GM19467 (cell line): Measurements from ENCODE around the gene NDUFV1.
A peak's percentile ranks its signal among the peaks of the same experiment; 100 is the strongest.
"Not testable (repeated sequence)": the region's sequence is repeated elsewhere in the genome, so short reads cannot be mapped to it uniquely, and the experiment has no call there.

ENCODE experiments used
- ATAC-seq: cut with Tn5 transposase; IDR thresholded peaks from one replicate; pipeline ENCODE4 v1.9.1; 2021; ENCODE audit warnings: mild to moderate bottlenecking, moderate library complexity; ENCODE audit not compliant: unreplicated experiment

NDUFV1 gene

GRCh38 chr11:67606492-67607295, at the start of gene NDUFV1:
Gene NDUFV1, plus strand, starts transcription at chr11:67606936. Its CDS starts 69 bp downstream, at chr11:67607005.
- ATAC-seq, result peak; percentile 85

GRCh38 chr11:67558084-67558772, 48.5 kb upstream of the NDUFV1 start:
- ATAC-seq, result no peak

- peak; percentile 74 for ATAC-seq
These were observed 44.6 kb upstream of the NDUFV1 start for GRCh38 chr11:67561971-67562619.

- ATAC-seq, result no peak
These were observed 43.6 kb upstream of the NDUFV1 start for GRCh38 chr11:67562963-67563704.

DNA sequence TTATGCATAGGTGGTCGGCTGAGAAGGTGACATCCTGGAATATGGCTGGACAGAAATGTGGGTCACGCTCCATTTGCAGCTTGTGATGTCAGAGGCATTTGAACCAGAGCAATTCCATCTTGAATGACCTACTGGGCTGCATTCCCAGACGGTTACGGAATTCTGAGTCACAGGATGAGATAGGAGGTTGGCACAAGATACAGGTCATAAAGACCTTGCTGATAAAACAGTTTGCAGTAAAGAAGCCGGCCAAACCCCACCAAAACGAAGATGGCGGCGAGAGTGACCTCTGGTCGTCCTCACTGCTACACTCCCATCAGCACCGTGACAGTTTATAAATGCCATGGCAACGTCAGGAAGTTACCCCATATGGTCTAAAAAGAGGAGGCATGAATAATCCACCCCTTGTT, 43.0 kb upstream of the NDUFV1 start:
- ATAC-seq, result not testable (repeated sequence)

DNA sequence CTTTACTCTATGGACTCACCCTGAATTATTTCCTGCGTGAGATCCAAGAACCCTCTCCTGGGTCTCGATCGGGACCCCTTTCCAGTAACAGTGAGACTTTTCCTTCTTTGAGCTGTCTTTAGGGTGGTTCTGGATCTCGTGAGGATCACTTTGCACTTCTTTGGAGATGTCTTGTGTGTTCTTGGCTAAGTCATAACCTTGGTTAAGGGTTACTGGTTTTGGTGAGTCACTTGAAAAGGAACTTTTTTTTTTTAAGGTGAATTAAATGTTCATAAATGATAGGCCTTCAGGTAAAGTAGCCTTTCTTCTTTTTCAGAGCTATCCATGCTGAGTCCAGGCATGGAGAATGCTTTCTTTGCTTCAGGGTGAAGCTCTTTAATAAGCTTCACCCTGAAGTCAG, 42.5 kb upstream of the NDUFV1 start:
- no peak for ATAC-seq

DNA sequence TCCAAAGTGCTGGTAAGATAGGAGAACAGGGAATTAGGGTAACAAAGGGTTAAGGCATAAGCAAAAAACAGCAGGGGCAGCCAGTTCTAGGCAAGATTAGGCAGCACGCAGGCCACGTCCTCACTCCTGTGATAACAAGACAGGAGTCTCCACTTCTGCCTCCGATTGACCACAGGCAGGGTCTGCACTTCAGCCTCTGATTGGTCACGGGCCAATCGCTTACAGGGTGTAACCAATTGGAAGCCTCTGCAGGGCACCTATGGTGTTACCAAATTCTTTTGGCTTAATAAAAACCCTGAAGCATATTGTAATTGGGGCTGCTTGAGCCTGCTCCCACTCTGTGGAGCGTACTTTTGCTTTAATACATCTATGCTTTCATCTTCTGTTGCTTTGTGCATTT, 35.3 kb upstream of the NDUFV1 start:
- no peak for ATAC-seq

GRCh38 chr11:67572305-67572704, 34.4 kb upstream of the NDUFV1 start:
- no peak for ATAC-seq

DNA sequence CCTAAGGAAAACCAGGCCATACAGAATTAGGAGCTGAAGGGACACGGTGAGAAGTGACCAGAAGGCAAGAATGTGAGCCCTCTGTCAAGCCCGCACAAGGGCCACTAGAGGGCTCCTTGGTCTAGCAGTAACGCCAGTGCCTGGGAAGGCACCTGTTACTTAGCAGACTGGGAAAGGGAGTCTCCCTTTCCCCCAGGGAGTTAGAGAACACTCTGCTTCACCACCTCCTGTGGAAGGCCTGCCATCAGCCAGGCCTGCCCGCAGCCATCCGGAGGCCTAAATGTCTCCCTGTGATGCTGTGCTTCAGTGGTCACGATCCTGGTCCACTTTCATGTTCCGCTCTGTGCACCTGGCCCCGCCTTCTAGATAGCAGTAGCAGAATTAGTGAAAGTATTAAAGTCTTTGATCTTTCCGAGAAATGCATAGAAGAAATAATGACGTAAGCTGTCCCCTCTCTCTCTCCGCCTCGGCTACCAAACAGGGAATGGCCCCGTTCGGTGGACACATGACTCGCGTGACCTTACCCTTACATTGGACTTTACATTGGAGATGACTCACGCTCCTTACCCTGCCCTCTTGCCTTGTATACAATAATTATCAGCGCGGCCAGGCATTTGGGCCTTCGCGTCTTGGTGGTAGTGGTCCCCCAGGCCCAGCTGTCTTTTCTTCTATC, 33.9 kb upstream of the NDUFV1 start:
- ATAC-seq, result no peak

GRCh38 chr11:67574938-67575337, 31.8 kb upstream of the NDUFV1 start:
- ATAC-seq, result no peak

DNA sequence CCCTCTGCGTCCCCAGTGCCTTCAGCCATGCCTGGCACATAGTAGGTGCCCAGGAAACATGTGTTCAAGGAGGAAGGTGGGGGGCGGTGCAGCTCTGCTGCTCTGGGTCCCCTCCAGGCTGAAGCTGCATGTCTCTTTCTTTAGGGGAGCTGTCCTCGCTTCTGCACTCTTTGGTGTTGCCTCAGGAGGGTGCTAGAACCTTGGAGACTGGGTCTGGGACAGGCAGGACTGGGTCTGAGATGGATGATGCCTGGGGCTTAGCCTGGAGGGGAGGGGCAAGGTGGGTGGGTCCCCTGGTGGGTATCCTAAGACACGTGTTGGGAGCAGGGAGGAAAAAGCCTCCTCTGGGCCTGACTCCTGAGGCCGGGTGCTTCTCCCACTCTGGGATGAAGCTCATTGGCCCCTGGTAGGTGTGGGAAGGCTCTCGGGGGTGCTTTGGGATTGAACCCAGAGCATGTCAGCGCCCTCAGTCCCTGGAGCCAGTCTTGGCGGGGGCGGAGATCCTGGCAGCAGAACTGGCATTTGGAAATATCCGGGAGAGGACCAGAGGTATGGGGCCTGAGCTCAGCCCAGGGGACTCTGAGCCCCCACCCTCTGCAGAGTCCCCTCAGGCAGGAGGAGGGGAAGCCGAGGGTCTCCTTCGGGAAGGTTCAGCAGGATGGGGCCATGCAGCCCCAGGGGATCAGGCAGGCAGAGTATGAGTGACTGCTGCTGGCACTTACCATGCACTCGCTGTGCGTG, 29.8 kb upstream of the NDUFV1 start:
- ATAC-seq, result no peak

DNA sequence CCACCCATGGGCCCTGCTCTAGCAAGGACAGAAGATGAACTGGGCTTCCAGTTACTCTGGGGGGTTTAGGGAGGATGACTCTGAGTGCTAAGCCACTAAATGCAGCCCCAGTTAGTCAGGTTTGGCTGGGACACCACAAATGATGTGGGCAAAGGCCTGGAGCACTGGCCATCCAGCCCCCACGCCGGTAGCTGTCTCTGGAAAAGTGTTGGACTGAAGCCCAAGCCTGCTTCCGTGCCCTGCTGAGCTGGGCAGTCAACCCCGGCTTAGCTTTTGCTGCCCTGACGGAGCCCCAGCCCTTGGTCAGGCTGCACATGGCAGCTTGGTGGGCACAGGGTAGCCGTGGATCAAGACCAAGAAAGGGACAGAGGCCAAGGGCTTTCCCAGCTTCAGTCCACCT, 28.8 kb upstream of the NDUFV1 start:
- ATAC-seq, result no peak

- no peak for ATAC-seq
These were observed 25.3 kb upstream of the NDUFV1 start for GRCh38 chr11:67581469-67581868.

GRCh38 chr11:67582011-67582410, 24.7 kb upstream of the NDUFV1 start:
- no peak for ATAC-seq

- ATAC-seq, result peak; percentile 57
These were observed 23.2 kb upstream of the NDUFV1 start, which contains the start of gene GSTP1 for GRCh38 chr11:67583247-67584204. Gene GSTP1, plus strand, starts transcription at chr11:67583812. Its CDS starts 32 bp downstream, at chr11:67583844.

- ATAC-seq, result no peak
These were observed 22.4 kb upstream of the NDUFV1 start for GRCh38 chr11:67584205-67584880.

DNA sequence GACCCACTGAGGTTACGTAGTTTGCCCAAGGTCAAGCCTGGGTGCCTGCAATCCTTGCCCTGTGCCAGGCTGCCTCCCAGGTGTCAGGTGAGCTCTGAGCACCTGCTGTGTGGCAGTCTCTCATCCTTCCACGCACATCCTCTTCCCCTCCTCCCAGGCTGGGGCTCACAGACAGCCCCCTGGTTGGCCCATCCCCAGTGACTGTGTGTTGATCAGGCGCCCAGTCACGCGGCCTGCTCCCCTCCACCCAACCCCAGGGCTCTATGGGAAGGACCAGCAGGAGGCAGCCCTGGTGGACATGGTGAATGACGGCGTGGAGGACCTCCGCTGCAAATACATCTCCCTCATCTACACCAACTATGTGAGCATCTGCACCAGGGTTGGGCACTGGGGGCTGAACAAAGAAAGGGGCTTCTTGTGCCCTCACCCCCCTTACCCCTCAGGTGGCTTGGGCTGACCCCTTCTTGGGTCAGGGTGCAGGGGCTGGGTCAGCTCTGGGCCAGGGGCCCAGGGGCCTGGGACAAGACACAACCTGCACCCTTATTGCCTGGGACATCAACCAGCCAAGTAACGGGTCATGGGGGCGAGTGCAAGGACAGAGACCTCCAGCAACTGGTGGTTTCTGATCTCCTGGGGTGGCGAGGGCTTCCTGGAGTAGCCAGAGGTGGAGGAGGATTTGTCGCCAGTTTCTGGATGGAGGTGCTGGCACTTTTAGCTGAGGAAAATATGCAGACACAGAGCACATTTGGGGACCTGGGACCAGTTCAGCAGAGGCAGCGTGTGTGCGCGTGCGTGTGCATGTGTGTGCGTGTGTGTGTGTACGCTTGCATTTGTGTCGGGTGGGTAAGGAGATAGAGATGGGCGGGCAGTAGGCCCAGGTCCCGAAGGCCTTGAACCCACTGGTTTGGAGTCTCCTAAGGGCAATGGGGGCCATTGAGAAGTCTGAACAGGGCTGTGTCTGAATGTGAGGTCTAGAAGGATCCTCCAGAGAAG, 21.6 kb upstream of the NDUFV1 start:
- no peak for ATAC-seq
